ENCODE results near the gene IRS2.
"Not testable (repeated sequence)": the region's sequence is repeated elsewhere in the genome, so short reads cannot be mapped to it uniquely, and the experiment has no call there.

- TF ChIP-seq CTCF (IDR thresholded peaks at IDR 0.05; ENCODE audit: insufficient read depth, low read depth, low read length); EZH2 (IDR thresholded peaks at IDR 0.05; ENCODE audit: insufficient read depth, low read length): not testable (repeated sequence)
Observed at GRCh38 chr13:109823201-109823600, 36.8 kb upstream of the IRS2 start.

Data from astrocyte (in vitro differentiated cells and primary cell).